ENCODE measurements around the gene F2RL3.

Gene F2RL3

DNA sequence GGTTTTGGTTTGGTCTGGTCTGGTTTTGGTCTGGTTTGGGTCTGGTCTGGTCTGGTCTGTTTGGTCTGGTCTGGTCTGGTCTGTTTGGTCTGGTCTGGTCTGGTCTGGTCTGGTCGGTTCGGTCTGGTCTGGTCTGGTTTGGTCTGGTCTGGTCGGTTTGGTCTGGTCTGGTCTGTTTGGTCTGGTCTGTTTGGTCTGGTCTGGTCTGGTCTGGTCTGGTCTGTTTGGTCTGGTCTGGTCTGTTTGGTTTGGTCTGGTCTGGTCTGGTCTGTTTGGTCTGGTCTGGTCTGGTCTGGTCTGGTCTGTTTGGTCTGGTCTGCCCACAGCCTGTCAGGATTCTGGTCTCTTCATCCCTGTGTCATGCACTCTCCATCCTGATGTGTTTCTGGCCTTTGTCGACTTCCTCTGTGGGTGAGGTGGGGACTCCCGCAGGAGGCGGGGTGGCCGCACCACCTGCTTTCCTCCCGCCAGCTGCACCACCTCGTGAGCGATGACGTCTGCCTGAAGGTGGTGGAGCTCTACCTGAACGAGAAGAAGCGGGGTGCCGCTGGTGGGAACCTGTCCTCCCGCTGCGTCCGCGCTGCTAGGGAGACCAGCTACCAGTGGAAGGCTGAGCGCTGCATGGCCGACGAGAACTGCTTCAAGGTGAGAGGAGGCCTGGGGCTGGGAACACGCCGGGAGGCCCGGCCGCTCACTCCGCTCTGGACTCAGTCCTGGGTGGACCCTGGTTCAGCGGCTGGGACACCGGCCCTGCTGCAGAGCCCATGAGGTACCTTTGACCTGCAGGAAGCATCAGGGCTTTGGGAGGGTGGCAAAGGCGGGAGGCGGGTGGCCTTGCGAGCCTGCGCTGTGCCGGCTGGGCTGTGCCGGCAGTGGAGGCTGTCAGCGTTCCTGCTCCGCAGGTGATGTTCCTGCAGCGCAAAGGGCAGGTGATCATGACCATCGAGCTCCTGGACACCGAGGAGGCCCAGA lies 12.9 kb upstream of the F2RL3 start:
- DNase-seq: no peak

DNA sequence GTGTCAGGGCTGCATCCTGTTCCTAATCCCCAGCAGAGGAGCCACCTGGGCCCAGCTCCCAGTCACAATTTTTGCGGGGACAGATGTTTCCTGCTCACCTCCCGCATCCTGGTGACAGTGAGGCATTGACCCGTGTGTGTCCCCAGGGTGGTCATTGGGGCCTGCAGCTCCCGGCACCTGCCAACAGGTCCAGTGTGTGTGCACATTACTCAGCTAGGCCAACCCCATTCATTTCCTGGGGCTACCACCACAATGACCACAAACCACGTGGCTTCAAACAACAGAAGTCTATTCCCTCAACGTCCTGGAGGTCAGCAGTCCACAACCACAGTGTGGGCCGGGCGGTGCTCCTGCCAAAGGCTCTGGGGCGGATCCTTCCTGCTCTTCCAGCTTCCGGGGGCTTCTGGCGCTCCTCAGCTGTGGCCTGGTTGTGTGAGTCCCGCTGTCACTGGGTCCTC lies 11.9 kb upstream of the F2RL3 start:
- DNase-seq: no peak

DNA sequence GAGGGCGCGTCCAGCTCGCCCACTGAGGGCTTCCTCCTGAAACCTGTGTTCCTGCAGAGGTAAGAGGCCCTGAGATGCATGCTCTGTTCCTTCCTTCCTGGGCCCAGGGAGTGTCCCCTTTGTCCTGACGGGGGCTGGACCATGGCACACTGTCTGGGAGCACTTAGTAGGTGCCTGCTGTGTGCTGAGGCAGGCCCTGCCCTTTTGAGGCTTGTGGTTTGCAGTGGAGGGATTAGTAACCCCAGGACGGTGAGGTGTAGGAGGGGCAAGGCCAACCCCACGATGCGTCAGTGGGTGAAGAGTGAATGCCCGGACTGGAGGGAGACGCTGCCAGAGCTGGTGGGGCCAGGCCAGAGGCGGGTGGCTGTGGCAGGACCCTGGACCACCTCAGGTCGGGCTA lies 11.2 kb upstream of the F2RL3 start:
- no peak for DNase-seq

DNA sequence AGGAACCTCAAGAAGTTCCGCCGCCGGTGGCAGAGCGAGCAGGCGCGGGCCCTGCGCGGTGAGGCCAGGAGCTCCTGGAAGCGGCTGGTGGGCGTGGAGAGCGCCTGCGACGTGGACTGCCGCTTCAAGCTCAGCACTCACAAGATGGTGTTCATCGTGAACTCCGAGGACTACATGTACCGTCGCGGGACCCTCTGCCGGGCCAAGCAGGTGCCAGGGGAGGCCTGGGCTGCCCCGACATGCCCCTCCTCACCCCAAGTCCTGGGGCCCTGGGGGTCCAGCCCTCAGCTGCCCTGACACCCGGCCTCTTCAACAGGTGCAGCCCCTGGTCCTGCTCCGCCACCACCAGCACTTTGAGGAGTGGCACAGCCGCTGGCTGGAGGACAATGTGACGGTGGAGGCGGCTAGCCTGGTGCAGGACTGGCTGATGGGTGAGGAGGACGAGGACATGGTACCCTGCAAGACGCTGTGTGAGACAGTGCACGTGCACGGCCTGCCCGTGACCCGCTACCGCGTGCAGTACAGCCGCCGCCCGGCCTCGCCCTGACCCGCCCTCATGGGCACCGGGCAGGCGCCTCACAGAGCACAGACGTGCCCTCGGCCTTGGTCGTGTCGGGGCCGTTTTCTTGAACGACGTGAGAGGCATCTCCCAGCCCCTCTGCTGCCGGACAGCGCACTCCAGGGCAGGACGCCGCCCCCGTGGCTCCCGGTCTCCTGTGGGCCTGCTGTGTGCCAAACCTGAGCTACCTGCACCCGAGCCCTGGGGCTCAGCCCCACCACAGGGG lies 10.4 kb upstream of the F2RL3 start:
- DNase-seq: no peak

DNA sequence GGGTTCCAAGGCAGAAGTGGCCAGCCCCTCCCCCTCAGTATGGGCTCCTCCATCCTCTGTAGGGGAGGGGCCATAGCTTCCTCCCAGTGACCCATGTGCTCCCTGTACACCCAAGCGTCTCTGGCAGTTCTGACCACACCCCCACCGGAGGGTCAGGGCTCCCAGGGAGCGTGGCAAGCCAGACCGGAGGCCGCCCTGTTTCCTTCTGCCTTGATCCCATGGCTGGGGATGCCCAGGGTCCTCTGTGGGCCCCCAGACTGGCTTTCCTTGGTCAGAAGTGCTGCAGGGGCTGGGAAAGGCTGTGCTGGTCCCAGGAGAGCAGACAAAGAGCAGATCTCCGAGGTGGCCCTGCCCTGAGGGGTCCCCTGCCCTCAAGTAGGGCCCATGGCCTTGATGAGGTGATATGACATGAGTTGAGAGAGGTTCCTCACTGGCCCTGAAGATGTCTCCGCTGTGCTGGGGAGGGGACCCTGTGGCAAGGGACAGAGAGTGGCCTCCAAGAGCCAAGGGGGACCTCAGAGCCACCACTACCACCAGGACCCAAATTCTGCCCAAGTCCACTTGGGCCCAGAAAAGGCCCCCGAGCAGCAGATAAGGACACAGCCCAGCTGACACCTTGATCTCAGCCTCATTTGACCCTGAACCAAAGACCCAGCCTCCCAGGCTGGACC lies 7.8 kb upstream of the F2RL3 start:
- no peak for DNase-seq

DNA sequence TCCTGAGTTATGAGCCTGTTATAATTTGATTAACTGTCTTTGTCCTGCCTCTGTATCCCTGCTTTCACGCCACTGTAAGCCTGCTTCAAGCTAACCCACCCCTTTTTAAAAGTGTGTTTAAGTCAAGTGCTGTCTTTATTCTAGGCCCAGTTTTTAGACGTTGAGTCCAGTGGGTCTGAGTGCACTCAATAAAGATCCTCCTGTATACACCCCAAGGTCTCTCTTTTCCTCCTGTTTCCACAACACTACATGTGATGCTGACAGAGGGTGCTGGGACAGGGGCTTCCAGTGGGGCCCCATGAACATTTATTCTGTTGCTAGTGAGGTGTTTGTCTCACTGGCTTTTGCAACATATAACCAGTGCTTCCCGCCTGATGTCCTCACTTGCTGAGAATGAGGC lies 6.7 kb upstream of the F2RL3 start:
- DNase-seq: no peak

DNA sequence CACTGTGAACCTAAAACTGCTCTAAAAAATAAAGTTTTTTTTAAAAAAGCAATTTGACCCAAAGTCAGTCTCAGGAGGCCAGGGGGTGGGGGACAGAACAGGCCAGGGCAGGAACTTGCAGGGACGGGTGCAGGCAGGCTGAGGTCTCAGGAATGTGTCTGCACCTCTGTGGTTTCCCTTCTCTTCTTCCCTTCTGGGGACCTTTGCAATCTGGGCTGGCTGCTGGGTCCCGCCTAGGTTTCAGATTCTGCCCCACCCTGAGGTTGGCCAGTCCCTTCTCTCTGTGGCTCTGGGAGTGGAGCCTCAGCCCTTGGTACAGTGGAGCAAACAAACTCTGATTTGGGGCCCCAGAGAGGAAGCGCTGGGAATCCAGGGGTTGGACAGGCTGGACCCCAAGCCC lies 5.3 kb upstream of the F2RL3 start:
- no peak for DNase-seq

DNA sequence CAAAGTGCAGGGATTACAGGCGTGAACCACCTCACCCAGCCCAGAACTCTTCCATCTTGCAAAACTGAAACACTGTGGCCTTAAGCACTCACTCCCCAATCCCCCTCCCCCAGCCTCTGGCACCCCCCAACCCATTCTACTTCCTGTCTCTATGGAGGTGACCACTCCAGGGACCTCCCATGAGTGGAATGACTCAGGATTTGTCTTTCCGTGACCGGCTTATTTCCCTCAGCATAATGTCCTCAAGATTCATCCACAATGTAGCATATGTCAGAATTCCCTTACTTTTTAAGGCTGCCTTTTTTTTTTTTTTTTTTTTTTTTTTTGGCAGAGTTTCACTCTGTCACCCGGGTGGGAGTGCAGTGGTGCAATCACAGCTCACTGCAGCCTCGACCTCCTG lies 3.6 kb upstream of the F2RL3 start:
- DNase-seq: no peak

DNA sequence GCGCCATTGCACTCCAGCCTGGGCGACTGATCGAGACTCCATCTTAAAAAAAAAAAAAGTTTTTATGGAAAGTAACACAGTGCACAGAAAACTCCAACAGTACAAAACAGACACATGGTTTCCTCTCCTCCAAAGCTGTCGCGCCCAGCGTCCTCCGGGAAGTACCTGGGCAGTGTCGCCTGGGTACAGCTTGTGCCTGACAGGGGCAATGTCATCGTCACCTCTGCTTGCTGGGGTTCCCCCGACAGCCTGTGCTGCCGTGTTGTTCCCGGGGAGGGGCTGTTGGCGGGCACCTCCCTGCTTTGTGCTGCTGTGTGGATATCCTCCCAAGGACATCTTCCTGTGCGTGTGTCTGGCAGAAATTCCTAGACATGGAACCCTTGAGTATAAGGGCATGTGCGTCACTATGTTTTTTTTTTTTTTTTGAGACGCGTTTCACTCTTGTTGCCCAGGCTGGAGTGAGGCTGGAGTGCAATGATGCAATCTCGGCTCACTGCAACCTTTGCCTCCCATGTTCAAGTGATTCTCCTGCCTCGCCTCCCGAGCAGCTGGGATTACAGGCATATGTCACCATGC lies 2.4 kb upstream of the F2RL3 start:
- DNase-seq: no peak

DNA sequence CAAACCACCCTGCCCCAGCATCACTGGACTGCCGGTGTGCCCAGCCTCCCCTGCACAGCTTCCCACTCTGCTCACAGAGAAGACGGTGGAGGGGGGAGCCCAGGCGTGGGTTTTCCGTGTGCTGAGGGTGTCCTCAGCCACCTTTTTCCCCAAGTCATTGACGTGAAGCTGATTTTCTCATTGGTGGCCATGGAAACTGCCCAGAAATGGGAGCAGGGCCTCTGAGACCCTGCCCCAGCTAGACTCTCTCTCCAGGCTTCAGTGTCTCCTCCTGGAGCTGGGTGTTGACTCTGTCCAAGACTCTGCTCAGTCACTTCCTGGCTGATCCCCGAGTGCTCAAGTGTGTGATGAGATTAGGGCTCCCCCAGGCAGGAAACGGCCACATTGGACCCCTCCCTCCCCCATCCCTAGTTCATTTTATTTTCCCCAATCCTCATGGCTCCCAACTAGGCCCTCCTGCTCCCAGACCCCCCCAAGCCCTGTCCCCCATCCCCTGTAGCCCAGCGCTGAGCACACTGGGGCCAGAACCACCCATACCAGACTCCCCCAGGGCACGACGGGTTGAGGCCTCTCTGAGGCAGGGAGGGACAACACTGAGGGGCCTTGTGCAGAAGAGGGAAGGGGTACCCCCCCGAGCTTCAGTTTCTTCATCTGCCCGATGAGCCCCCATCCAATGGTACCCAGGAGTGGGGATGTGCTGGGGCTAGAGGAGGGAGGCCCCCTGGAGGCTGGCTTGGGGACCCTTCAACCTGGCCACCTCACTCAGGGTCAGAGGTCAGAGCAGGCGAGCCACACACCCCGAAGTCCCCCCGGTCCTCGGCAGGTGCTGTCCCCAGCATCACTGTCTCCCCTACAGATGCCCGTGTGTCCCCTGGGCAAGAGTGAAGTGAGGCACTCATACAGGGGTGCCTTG lies 1.2 kb upstream of the F2RL3 start:
- no peak for DNase-seq

DNA sequence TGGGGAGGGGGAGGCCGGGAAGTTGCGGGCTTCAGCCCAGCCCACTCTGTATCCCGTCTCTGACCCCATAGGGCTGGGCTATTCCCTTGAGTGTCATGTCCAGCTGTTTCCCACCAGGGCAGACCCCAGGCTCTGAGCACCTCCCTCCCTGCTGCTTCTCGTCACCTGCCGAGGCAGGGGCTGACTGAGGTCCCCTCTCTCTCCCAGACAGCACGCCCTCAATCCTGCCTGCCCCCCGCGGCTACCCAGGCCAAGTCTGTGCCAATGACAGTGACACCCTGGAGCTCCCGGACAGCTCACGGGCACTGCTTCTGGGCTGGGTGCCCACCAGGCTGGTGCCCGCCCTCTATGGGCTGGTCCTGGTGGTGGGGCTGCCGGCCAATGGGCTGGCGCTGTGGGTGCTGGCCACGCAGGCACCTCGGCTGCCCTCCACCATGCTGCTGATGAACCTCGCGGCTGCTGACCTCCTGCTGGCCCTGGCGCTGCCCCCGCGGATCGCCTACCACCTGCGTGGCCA lies 625 bp downstream of the F2RL3 start:
- no peak for DNase-seq

DNA sequence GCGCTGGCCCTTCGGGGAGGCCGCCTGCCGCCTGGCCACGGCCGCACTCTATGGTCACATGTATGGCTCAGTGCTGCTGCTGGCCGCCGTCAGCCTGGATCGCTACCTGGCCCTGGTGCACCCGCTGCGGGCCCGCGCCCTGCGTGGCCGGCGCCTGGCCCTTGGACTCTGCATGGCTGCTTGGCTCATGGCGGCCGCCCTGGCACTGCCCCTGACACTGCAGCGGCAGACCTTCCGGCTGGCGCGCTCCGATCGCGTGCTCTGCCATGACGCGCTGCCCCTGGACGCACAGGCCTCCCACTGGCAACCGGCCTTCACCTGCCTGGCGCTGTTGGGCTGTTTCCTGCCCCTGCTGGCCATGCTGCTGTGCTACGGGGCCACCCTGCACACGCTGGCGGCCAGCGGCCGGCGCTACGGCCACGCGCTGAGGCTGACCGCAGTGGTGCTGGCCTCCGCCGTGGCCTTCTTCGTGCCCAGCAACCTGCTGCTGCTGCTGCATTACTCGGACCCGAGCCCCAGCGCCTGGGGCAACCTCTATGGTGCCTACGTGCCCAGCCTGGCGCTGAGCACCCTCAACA lies 1.2 kb downstream of the F2RL3 start:
- DNase-seq: no peak

DNA sequence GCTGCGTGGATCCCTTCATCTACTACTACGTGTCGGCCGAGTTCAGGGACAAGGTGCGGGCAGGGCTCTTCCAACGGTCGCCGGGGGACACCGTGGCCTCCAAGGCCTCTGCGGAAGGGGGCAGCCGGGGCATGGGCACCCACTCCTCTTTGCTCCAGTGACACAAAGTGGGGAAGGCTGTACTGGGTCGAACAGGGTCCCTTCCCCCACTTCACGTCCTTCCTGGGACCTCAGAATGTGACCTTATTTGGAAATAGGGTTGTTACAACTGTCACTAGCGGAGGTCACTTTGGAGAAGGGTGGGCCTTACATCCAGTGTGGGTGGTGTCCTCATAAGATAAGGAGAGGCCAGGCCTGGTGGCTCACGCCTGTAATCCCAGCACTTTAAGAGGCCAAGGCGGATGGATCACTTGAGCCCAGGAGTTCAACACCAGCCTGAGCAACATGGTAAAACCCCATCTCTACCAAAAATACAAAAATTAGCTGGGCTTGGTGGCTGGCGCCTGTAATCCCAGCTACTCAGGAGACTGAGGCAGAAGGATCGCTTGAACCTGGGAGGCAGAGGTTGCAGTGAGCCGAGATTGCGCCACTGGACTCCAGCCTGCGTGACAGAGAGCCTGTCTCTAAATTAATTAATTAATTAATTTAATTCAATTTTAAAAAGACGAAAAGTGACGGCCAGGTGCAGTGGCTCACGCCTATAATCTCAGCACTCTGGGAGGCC lies 1.8 kb downstream of the F2RL3 start:
- no peak for DNase-seq

DNA sequence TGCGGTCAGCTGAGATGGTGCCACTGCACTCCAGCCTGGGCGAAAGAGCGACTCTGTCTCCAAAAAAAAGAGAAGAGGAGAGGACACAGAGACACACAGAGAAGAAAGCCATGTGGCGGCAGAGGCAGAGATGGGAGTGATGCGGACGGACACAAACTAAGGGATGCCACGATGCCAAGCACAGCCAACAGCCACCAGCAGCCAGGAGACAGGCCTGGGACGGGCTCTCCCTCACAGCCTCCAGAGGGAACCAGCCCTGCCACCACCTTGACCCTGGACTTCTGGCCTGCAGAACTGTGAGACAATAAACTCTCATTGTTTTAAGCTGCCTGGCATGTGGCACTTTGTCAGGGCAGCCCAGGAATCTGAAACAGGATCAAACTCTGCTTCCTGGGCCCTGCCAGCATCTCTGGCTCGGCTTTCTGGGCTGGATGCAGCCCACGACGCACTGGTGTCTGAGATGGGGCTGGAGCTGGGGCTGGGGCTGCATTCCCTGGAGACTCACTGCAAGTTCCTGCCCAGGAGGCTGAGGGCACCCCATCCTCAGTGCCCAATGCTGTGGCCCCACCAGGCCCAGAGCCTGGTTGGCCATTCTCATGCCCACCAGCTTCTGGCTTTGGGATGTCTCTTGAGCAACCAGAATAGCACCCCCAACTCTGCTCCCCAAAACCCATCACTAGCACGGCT lies 3.0 kb downstream of the F2RL3 start:
- DNase-seq: no peak

DNA sequence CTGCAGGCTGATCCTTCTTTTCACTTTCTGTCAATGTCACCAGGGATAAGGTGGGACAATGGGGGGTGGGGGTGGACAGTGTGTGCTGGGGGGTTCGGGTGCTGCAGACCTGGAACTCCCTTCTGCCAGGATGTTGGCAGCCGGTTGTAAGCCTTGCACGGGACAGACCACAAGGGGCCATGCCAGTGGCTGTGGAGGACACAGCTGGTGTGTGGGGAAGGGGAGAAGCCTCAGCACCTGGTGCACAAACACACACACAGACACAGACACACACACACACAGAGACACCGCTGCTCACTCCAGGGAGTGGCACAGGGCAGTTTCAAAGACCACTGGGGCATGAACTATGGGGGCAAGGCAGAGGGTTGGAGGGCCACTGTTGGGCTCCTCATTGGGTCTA lies 3.6 kb downstream of the F2RL3 start:
- no peak for DNase-seq

DNA sequence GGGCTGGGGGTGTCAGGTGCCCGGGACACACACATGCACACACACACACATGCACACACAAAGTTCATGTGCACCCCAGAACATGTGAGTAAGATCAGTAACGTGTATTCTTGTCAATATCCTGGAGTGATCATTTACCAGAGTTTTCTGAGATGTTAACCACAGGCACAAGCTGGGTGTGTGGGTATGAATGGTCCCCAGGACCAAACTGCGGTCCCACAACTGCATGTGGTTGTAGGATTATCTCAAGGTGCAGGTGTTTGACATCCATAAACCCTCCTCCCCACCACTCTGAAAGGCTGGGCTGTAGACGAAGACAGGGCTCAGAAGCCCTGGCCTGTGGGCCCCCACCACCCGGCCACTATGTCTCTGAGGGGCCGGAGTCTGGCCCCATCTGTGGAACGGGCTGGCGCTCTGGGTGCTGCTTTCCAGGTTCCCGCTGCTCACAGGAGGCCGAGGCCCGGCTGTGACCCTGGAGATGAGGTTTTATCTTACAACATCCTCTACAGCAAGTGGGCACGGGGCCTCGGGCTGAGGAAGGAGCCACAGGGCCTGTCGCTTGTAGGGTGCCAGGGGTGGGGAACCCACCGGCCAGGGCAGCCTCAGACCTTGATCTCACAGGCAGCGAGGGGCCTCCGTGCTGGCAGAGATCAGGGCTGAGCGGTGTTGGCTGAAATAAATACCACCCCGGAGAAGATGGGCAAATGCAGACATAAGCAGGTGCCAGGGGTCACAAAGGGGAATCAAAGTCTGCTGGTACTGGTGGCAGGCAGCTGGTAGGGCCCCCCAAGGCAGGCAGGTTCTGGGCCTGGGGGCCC lies 4.3 kb downstream of the F2RL3 start:
- no peak for DNase-seq

DNA sequence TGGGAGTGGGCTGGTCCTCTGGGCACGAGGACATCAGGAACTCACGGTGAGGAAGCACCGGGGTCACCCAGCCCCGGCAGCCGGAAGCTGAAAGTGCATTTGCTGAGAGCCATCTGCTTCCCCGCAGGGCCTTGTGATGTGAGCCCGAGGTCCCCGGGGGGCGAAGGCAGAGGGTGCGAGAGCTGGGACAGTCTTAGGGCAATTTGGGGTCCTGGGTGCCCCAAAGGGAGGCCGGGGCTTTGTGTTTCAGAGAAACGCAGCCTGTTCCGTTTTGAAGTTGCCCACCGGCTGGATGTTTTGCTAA lies 4.8 kb downstream of the F2RL3 start:
- no peak for DNase-seq

DNA sequence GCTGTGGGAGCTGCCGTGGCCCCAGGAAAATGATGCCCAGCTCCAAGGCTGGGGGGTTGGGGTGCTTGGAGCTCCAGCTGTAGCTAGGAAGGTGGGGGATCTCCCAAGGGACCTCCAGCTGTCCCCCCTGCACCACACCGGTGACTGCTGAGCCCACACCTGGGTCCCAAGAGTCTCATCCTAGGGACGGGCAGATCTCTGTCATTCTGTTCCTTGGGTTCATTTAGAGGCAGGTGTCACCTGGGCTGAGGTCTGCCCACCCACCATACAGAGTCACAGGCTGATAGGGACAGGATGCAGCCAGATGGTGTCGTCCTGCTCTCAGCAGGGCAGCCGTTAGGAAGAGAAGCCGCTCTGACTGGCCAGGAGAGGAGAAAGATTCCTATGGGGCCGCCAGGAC lies 5.3 kb downstream of the F2RL3 start:
- no peak for DNase-seq

DNA sequence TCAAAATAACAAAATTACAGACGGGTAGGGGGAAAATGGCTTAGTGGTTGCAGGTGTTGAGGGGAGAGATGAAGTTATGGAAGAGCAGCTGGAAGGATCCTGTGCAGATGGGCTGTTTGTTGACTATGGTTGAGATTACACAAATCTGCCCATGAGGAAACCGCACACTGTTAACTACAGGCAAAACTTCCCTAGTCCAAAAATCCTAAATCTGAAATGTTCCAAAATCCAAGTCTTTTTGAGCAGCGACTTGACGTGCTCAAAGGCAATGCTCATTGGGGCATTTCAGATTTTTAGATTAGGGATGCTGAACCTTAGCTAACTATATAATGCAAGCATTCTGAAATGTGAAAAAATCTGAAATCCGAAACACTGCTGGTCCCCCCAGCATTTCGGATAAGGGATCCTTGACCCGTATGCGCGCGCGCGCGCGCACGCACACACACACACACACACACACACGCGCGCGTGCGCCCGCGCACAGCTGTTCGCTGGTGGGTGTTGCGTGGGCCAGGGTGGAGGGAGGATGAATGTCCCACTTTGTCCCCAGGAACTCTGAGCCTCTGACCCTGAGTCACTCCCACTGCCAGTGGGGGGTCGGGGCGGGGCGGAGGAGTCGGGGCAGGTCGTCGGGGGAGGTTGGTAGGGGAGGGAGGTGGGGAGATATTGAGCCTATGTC lies 6.8 kb downstream of the F2RL3 start:
- DNase-seq: no peak
